Body of pancreas (tissue), 4 donors: ENCODE results near the gene FAM78A.

Experiments
- POLR2A ChIP-seq, 3 donors: fragments of 450-650 bp; IDR thresholded peaks; one replicate each; pipeline ENCODE4 v1.6.1; 2016; ENCODE audit warnings: antibody characterized with exemption in 3 of 3, mild to moderate bottlenecking in 2 of 3
- TF ChIP-seq, protein P1 (sequence below), 7 experiments: fragments of 450-650 bp in 4 of 7; fragments of 200-600 bp in 3 of 7; sonication (generic) in 3 of 7; IDR thresholded peaks; one replicate each; pipeline ENCODE4 v1.5.1; 2016 to 2019; ENCODE audit warnings: antibody characterized with exemption in 7 of 7

- TF ChIP-seq, protein P1, sequence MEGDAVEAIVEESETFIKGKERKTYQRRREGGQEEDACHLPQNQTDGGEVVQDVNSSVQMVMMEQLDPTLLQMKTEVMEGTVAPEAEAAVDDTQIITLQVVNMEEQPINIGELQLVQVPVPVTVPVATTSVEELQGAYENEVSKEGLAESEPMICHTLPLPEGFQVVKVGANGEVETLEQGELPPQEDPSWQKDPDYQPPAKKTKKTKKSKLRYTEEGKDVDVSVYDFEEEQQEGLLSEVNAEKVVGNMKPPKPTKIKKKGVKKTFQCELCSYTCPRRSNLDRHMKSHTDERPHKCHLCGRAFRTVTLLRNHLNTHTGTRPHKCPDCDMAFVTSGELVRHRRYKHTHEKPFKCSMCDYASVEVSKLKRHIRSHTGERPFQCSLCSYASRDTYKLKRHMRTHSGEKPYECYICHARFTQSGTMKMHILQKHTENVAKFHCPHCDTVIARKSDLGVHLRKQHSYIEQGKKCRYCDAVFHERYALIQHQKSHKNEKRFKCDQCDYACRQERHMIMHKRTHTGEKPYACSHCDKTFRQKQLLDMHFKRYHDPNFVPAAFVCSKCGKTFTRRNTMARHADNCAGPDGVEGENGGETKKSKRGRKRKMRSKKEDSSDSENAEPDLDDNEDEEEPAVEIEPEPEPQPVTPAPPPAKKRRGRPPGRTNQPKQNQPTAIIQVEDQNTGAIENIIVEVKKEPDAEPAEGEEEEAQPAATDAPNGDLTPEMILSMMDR (IDR thresholded peaks at IDR 0.05) = no peak
- TF ChIP-seq POLR2A (IDR thresholded peaks at IDR 0.05) = no peak
Measured at GRCh38 chr9:131309530-131310276, 33.4 kb upstream of the FAM78A start.
